ENCODE results near the gene LACTBL1. TPM values are rescaled to one million over a fixed set of nuclear protein-coding genes. Genes with fewer than 3 reads are reported as not detected.

The LACTBL1 gene
- total RNA-seq, 4 donors from 2014 or later: not detected

DNA sequence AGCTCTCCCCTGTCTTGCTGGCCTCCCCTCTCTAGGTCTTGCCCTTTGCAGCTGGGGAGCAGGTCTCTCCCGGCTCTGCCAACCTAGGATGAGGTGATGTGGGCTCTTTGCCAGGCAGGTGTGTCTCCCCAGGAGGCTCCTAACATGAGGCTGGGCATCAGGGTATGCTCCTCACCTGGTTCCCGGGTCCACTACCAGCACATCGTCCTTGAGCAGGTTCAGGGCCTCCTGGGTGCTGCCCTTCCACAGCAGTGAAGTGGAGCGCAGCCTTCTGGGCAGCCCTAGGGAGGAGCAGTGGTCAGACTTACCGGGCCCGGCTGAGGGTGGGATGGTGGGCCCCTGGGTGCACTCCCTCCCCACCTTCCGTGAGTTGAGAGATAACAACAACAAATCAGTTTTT is 17.5 kb downstream of the LACTBL1 start:
- TF ChIP-seq, protein P1, sequence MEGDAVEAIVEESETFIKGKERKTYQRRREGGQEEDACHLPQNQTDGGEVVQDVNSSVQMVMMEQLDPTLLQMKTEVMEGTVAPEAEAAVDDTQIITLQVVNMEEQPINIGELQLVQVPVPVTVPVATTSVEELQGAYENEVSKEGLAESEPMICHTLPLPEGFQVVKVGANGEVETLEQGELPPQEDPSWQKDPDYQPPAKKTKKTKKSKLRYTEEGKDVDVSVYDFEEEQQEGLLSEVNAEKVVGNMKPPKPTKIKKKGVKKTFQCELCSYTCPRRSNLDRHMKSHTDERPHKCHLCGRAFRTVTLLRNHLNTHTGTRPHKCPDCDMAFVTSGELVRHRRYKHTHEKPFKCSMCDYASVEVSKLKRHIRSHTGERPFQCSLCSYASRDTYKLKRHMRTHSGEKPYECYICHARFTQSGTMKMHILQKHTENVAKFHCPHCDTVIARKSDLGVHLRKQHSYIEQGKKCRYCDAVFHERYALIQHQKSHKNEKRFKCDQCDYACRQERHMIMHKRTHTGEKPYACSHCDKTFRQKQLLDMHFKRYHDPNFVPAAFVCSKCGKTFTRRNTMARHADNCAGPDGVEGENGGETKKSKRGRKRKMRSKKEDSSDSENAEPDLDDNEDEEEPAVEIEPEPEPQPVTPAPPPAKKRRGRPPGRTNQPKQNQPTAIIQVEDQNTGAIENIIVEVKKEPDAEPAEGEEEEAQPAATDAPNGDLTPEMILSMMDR (IDR thresholded peaks at IDR 0.05; ENCODE audit: low read depth): no peak

DNA sequence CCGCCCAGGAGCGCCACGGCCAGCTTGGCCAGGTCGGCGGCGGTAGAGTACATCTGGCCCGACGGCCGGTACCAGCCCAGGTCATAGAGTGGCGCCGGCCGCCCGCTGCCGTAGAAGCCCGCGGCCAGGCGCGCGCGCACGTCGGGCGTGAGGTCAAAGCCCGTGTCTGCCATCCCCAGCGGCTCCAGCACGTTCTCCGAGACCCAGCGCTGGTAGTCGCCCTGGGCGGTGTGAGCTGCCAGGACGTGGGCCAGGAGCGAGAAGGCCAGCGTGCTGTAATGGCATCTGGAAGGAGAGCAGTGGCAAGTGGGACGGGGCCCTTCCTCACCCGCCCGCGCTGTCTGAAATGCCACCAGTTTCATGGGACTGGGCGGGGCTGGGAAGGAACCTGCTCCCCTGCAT is 18.9 kb downstream of the LACTBL1 start:
- TF ChIP-seq, protein P1 (IDR thresholded peaks at IDR 0.05; ENCODE audit: low read depth): no peak

DNA sequence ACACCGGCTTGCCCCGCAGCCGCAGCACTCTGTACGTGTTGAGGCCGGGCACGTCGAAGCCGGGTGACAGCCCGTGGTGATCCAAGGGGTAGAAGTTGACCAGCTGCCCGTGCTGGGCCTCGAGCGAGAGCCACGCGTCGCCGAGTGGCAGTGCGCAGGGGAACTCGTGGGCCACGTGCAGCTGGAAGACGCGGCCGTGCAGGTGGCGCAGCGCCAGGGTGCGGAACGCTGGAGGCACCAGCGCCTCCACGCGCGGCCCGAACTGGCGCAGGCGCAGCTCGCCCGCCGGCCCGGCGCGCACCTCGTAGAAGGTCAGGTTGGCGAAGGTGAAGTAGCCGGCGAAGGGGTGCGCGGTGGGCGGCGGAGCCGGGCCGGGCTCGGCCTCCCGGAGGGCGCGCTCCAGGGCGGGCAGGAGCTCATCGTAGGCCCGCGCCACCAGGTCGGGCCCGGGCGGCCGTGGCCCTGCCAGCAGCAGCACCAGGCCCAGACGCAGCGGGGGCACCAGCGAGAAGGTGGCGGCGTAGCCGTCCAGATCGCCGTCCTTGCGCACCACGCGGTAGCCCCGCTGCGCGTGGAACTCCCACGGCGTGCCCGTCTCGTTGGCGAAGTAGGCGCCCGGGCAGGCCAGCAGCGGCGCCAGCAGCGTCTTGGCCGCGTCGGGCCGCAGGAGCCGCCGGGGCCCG is 19.5 kb downstream of the LACTBL1 start:
- TF ChIP-seq, protein P1 (IDR thresholded peaks at IDR 0.05; ENCODE audit: low read depth): no peak

DNA sequence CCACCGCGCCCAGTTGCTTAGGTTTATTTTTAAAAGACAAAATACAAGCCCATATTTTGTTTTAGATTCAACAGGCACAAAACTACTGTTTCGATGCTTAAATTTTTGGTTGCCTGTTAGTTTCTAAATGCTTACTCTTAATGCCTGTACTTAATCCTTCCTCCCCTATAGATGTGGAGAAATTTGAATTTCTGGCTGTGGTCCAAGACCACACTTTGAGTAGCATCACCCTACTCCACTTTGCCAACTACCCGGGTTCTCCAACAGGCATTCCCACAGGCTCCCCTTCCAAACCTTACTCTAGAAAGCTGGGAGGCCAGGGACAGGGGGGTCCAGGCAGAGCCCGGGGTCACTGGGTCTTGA is 20.0 kb downstream of the LACTBL1 start:
- TF ChIP-seq, protein P1 (IDR thresholded peaks at IDR 0.05; ENCODE audit: low read depth): no peak

DNA sequence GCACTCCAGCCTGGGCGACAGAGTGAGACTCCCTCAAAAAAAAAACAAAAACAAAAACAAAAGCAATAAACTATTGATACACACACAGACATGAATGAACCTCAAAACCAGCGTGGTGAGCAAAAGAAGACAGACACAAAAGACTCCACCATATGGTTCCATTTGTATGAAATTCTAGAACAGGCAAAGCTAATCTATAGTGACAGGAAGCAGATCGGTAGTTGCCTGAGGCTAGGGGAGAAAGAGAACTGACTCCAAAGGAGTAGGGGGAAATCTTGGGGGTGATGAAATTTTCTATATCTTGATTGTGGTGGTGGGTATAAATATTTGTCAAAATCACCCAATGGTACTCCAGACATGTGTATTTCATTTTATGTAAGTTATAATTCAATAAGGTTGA is 20.9 kb downstream of the LACTBL1 start:
- TF ChIP-seq, protein P1 (IDR thresholded peaks at IDR 0.05; ENCODE audit: low read depth): no peak

DNA sequence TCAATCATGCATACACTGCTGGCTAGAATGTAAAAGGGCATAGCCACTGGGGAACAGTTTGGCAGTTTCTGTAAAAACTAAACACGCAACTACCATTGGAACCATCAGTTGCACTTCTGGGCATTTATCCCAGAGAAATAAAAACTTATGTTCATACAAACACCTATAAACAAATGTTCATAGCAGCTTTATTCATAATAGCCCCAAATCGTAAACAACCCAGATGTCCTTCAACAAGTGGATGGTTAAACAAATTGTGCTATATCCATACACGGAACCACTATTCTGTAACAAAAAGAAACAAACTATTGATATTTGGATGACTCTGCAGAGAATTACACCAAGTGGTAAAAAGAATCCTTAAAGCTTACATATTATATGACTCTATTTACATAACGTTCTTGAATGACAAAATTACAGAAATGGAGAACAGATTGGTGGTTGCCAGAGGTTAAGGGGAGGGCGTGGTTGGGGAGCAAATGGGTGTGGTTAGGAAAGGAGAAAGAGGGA is 22.8 kb downstream of the LACTBL1 start:
- TF ChIP-seq, protein P1 (IDR thresholded peaks at IDR 0.05; ENCODE audit: low read depth): no peak

DNA sequence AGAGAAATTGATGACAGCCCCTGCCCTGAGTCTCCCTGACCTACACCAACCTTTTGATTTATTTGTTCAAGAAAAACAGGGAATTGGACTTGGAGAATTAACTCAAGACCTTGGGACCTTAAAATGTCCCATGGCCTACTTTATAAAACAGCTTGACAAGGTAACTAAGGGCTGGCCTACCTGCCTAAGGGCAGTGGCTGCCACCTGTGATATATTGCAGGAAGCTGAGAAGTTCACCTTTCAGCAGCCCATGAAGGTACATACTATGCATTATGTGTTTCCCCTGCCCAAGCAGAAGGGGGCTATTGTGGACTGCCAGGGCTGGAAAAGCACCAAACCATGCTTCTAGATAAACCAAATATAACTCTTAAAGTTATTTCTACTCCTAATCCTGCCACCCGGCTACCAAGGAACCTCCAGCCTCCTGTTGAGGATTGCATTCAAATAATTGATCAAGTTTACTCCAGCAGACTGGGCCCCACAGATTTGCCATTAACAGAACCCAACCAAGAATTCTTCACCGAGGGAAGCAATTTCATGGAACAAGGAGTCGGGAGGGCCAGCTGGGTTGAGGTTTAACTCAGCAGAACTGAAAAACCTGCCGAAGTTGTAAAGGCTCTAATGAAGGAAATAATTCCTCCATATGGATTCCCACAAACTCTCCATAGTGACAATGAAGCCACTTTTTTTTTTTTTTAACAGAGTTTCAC is 28.2 kb downstream of the LACTBL1 start:
- TF ChIP-seq, protein P1 (IDR thresholded peaks at IDR 0.05; ENCODE audit: low read depth): no peak
